ELR (cell line): ENCODE results near the gene OR2M3.
"Not testable (repeated sequence)": the region's sequence is repeated elsewhere in the genome, so short reads cannot be mapped to it uniquely, and the experiment has no call there.

ENCODE experiments used
- DNase-seq: peaks from one replicate; pipeline ENCODE4 v3.0.0-alpha.2; 2015; ENCODE audit warnings: low read depth

OR2M3 gene

DNA sequence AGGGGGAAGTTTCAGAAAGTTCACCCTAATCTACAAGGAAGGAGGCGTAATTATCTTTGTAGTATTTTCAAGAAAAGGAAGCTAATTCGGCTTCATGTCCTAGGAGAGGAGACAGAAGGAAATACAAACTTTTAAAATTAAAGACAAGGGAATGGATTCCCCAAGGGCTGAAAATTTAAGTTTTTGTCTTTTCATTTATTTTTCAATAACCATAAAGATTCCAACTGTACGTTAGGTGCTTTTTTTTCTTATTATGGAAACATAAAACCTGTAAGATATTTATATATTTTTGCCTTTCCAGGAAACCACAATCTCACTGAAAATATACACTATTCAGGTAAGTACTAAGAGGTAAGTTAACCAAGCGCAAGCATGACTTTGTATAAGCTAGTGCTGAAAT, at the start of gene OR2M3:
OR2M3 (plus strand) TSS at position 301 of the 400 bp plus-strand sequence. CDS start 5,803 bp downstream, outside the sequence.
- DNase-seq: no peak

GRCh38 chr1:248152056-248152827, 44.8 kb upstream of the OR2M3 start:
- no peak for DNase-seq

GRCh38 chr1:248155927-248156326, 41.1 kb upstream of the OR2M3 start:
- DNase-seq: no peak

DNA sequence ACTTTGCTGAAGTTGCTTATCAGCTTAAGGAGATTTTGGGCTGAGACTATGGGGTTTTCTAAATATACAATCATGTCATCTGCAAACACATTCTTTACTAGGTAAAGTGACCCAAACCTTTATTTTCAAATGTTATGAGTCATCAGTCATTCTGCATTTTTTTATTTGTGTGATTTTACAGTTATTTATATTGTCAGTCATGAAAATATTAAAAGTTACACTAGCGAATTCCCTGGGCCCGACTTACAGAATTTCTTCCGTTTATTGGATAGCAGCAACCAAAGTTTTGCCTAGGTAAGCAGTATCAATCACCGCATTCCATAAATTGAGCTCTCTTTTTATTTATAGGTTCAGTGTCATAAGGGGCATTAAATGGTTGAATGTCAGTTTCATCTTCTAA, 38.3 kb upstream of the OR2M3 start:
- DNase-seq: no peak

GRCh38 chr1:248164031-248164430, 33.0 kb upstream of the OR2M3 start:
- DNase-seq: no peak

GRCh38 chr1:248165186-248165585, 31.9 kb upstream of the OR2M3 start:
- DNase-seq: no peak

DNA sequence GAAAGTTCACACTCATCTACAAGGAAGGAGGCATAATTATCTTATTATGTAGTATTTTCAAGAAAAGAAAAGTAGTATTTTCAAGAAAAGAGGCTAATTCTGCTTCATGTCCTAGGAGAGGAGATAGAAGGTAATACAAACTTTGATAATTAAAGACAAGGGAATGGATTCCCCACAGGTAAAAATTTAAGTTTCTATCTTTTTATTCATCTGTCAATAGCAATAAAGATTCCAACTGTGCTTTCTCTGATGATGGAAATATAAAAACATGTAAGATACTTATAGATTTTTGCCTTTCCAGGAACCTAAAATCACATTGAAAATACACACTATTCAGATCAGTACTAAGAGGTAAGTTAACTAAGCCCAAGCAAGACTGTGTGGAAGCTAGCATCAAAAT, 22.5 kb upstream of the OR2M3 start, which contains the start of gene OR2M2:
OR2M2 (plus strand) TSS at position 301 of the 400 bp plus-strand sequence. CDS start 5,165 bp downstream, outside the sequence.
- no peak for DNase-seq

GRCh38 chr1:248183996-248184395, 13.1 kb upstream of the OR2M3 start:
- DNase-seq: no peak

- no peak for DNase-seq
Observed at GRCh38 chr1:248187363-248187762, 9.7 kb upstream of the OR2M3 start.

- no peak for DNase-seq
Observed at GRCh38 chr1:248189026-248189425, 8.0 kb upstream of the OR2M3 start.

- DNase-seq: no peak
Observed at GRCh38 chr1:248194117-248194516, 2.9 kb upstream of the OR2M3 start.

- no peak for DNase-seq
Observed at GRCh38 chr1:248215880-248216279, 18.8 kb downstream of the OR2M3 start.

GRCh38 chr1:248225537-248225936, 28.5 kb downstream of the OR2M3 start:
- DNase-seq: no peak

DNA sequence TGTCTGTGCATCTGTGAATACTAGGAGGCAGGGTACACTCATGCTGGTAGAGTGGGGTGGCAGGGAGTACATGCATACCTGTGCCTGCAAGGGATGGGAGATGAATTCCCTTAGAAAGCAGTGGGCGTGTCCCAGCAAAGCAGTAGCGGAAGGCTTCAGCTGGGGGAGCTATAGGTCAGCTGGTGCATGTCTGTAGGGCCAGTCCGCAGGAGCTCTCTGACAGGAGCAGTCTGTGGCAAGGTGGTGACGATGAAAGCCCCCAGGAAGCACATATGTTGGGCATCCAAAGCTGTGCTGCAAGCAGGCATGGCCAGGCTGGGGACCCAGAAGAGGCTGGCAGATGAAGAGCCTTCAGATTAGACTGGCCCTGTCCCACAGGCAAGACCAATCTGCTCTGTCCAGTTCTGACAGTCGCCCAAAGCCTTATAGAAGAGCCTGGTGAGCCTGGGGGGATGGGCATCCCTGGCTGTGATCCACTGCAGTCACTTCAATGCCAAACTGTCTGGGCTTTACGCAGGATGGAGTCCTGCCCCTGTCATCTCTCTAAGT, 32.4 kb downstream of the OR2M3 start:
- no peak for DNase-seq

DNA sequence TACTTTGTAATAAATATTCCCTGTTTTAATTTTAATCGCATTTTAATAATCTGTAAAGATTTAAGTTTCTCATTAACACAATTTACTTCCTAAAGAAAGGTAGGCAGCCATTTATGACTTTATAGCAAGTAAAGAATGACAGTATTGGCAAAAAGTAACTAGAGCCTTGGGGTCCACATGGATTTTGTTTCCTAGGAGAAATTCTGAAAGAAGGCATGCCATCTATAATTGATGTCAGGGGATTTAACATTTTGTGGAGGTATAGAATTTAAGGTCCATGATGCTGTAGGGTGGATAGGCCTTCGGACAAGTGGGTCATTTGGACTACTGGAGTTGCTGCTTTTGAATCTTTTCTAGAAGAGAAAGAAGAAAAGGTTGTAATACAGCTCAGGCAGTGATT, 34.1 kb downstream of the OR2M3 start, which contains the start of gene OR2M4:
OR2M4 (plus strand) TSS at position 301 of the 400 bp plus-strand sequence. CDS start 7,512 bp downstream, outside the sequence.
- DNase-seq: no peak

- no peak for DNase-seq
Observed at GRCh38 chr1:248239478-248239877, 42.4 kb downstream of the OR2M3 start.

GRCh38 chr1:248243204-248243603, 46.1 kb downstream of the OR2M3 start:
- DNase-seq: peak; percentile 46

DNA sequence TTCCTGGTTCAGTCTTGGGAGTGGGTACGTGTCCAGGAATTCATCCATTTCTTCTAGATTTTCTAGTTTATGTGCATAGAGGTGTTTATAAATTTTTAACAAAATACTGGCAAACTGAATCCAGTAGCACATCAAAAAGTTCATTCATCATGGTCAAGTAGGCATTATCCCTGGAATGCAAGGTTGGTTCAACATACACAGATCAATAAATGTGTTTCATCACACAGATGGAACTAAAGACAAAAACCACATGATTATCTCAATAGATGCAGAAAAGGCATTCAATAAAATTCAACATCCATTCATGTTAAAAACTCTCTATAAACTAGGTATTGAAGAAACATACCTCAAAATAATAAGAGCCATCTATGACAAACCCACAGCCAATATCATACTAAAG, 62.2 kb downstream of the OR2M3 start:
- not testable (repeated sequence) for DNase-seq
